SK-N-SH (cell line): ENCODE measurements around the gene JADE2. TPM values are rescaled to one million over a fixed set of nuclear protein-coding genes. Genes with fewer than 3 reads are reported as not detected.
A peak's percentile ranks its signal among the peaks of the same experiment; 100 is the strongest.
"Not testable (repeated sequence)": the region's sequence is repeated elsewhere in the genome, so short reads cannot be mapped to it uniquely, and the experiment has no call there.

Source experiments
- CTCF ChIA-PET: fragments of 300-600, 350-600 bp; formaldehyde crosslinking; extraction: SDS; loops from one replicate; lab custom pipeline; 2021; lab: Yijun Ruan, JAX
- POLR2A ChIA-PET: fragments of 350-600 bp; sonication (Branson Sonifier 250); formaldehyde crosslinking; extraction: SDS; loops from one replicate; lab custom pipeline; 2020; ENCODE audit warnings: antibody characterized with exemption, inconsistent platforms; lab: Yijun Ruan, JAX
- DNase-seq: peaks from one replicate; pipeline ENCODE4 v3.0.0; 2012
- H2AFZ ChIP-seq: fragments of 200-600 bp; sonication (generic); 2 replicates; pipeline ENCODE4 v1.8.1; 2016; ENCODE audit warnings: antibody characterized with exemption, mild to moderate bottlenecking, low read depth
- H3F3A ChIP-seq: fragments of 200-600 bp; sonication (generic); replicated peaks from 2 replicates; pipeline ENCODE3; 2016; ENCODE audit warnings: antibody characterized with exemption, mild to moderate bottlenecking; ENCODE audit not compliant: insufficient read depth
- H3K27ac ChIP-seq, 2 experiments: fragments of 200-500 bp in 1 of 2; fragments of 200-600 bp in 1 of 2; sonication (Bioruptor generic) in 1 of 2; sonication (generic), shearing (Covaris generic) in 1 of 2; 2 replicates each; pipeline versions ENCODE4 v1.5.1 to v1.6.1; 2014 to 2016; ENCODE audit warnings: low read depth in 2 of 2, inconsistent platforms in 1 of 2, low read length in 1 of 2, mild to moderate bottlenecking in 1 of 2, mixed read lengths in 1 of 2
- H3K27me3 ChIP-seq: fragments of 200-600 bp; sonication (generic), shearing (Covaris generic); 2 replicates; pipeline ENCODE4 v1.6.1; 2016; ENCODE audit warnings: mixed run types; ENCODE audit not compliant: insufficient read depth
- H3K36me3 ChIP-seq, 2 experiments: fragments of 200-500 bp in 1 of 2; fragments of 200-600 bp in 1 of 2; sonication (Bioruptor generic) in 1 of 2; sonication (generic) in 1 of 2; replicated peaks in 1 of 2; 2 replicates each; pipeline versions ENCODE3 to v1.5.1; 2014 to 2016; ENCODE audit warnings: low read length in 1 of 2, mild to moderate bottlenecking in 1 of 2; ENCODE audit not compliant: insufficient read depth in 2 of 2, control insufficient read depth in 1 of 2
- H3K4me1 ChIP-seq, 2 experiments: fragments of 200-500 bp in 1 of 2; fragments of 200-600 bp in 1 of 2; sonication (Bioruptor generic) in 1 of 2; sonication (generic), shearing (Covaris generic) in 1 of 2; 2 replicates each; pipeline versions ENCODE4 v1.5.1 to v1.6.1; 2014 to 2016; ENCODE audit warnings: low read depth in 1 of 2, low read length in 1 of 2, mixed run types in 1 of 2; ENCODE audit not compliant: insufficient read depth in 2 of 2, control insufficient read depth in 1 of 2
- H3K4me2 ChIP-seq: fragments of 200-600 bp; sonication (generic), shearing (Covaris generic); 2 replicates; pipeline ENCODE4 v1.6.1; 2017; ENCODE audit warnings: mixed run types
- H3K4me3 ChIP-seq, 2 experiments: fragments of 200-500 bp in 1 of 2; fragments of 200-600 bp in 1 of 2; sonication (Bioruptor generic) in 1 of 2; sonication (generic), shearing (Covaris generic) in 1 of 2; 2 replicates each; pipeline versions ENCODE4 v1.5.1 to v1.8.1; 2014 to 2016; ENCODE audit warnings: low read depth in 2 of 2, inconsistent platforms in 1 of 2, low read length in 1 of 2, mild to moderate bottlenecking in 1 of 2, mixed read lengths in 1 of 2, moderate library complexity in 1 of 2
- H3K79me2 ChIP-seq: fragments of 200-600 bp; sonication (generic); 2 replicates; pipeline ENCODE4 v1.8.1; 2017; ENCODE audit warnings: mild to moderate bottlenecking; ENCODE audit not compliant: insufficient read depth
- H3K9ac ChIP-seq: fragments of 200-600 bp; sonication (generic); 2 replicates; pipeline ENCODE4 v1.6.1; 2017; ENCODE audit warnings: mixed run types
- H3K9me2 ChIP-seq: fragments of 200-600 bp; sonication (generic); 2 replicates; pipeline ENCODE4 v1.6.1; 2017; ENCODE audit warnings: mixed run types
- H3K9me3 ChIP-seq: fragments of 200-600 bp; sonication (generic); 2 replicates; pipeline ENCODE4 v1.6.1; 2017; ENCODE audit warnings: mixed run types, mild to moderate bottlenecking, moderate library complexity
- H4K20me1 ChIP-seq: fragments of 200-600 bp; sonication (generic); 2 replicates; pipeline ENCODE4 v1.6.1; 2017; ENCODE audit warnings: mild to moderate bottlenecking, mixed run types; ENCODE audit not compliant: insufficient read depth
- CHD2 ChIP-seq: fragments of 150-350 bp; IDR thresholded peaks from 2 replicates; pipeline ENCODE4 v1.6.1; 2018; ENCODE audit warnings: low read length; ENCODE audit not compliant: partially characterized antibody
- ELF1 ChIP-seq: IDR thresholded peaks from 2 replicates; pipeline ENCODE4 v1.4.0; 2012
- FOXM1 ChIP-seq: IDR thresholded peaks from 2 replicates; pipeline ENCODE4 v1.4.0; 2012; ENCODE audit warnings: low read depth, mild to moderate bottlenecking
- GABPA ChIP-seq: IDR thresholded peaks from 2 replicates; pipeline ENCODE4 v1.4.0; 2012; ENCODE audit warnings: low read depth, mild to moderate bottlenecking
- JUND ChIP-seq: IDR thresholded peaks from 2 replicates; pipeline ENCODE4 v1.4.0; 2012
- MAX ChIP-seq: IDR thresholded peaks from 2 replicates; pipeline ENCODE4 v1.4.0; 2012; ENCODE audit warnings: low read depth
- MEF2A ChIP-seq: IDR thresholded peaks from 2 replicates; pipeline ENCODE4 v1.4.0; 2012; ENCODE audit warnings: low read depth, borderline replicate concordance
- MXI1 ChIP-seq: IDR thresholded peaks from 2 replicates; pipeline ENCODE4 v1.6.1; 2012; ENCODE audit warnings: mild to moderate bottlenecking, low read depth, low read length, improper control_type of control experiment
- NFIC ChIP-seq: IDR thresholded peaks from 2 replicates; pipeline ENCODE4 v1.4.0; 2012; ENCODE audit warnings: borderline replicate concordance
- POLR2AphosphoS5 ChIP-seq: IDR thresholded peaks from 2 replicates; pipeline ENCODE4 v1.6.1; 2012; ENCODE audit warnings: low read depth, low read length
- RXRA ChIP-seq: IDR thresholded peaks from 2 replicates; pipeline ENCODE4 v1.4.0; 2012; ENCODE audit warnings: low read depth, mild to moderate bottlenecking, borderline replicate concordance
- SMC3 ChIP-seq: IDR thresholded peaks from 2 replicates; pipeline ENCODE4 v1.6.1; 2012; ENCODE audit warnings: low read depth, low read length, improper control_type of control experiment
- TCF12 ChIP-seq: IDR thresholded peaks from 2 replicates; pipeline ENCODE4 v1.4.0; 2012
- USF2 ChIP-seq: fragments of 150-350 bp; IDR thresholded peaks from 2 replicates; pipeline ENCODE4 v1.6.1; 2017; ENCODE audit warnings: antibody characterized with exemption, low read length, low read depth, borderline replicate concordance
- YY1 ChIP-seq: IDR thresholded peaks from 2 replicates; pipeline ENCODE4 v1.4.0; 2012; ENCODE audit warnings: low read depth, mild to moderate bottlenecking
- ZBTB33 ChIP-seq: IDR thresholded peaks from 2 replicates; pipeline ENCODE4 v1.4.0; 2012; ENCODE audit warnings: low read depth, borderline replicate concordance
- WGBS: methylation state at CpG from one replicate; pipeline ENCODE4 v1.1.6; 2017; ENCODE audit warnings: low lambda C conversion rate; 5-methylcytosine and 5-hydroxymethylcytosine counted together
- polyA plus RNA-seq, 3 experiments: library from polyadenylated mRNA; depleted of rRNA; stranded (reverse); fragments of >200 nt; gene quantifications; 2 replicates each; pipeline ENCODE4 v1.2.3, GENCODE V29; 2012

Gene JADE2
- polyA plus RNA-seq, 1 of the 3 experiments (the other 2 are of a cell fraction): 25.7 TPM

GRCh38 chr5:134595458-134595838 is 70.0 kb downstream of the JADE2 start:
- WGBS: 76% methylated on average over 3 of the region's 3 CpGs
- TF ChIP-seq ELF1 (no peak), USF2 (no peak), TCF12 (no peak), POLR2AphosphoS5 (no peak), RXRA (no peak), MXI1 (no peak)
- CTCF ChIA-PET: interaction anchor here (5.6 kb wide), 1 partner anchor 8 kb away, joined by 36 read pairs; no protein-coding TSS in a partner anchor

GRCh38 chr5:134599820-134600219 is 74.3 kb downstream of the JADE2 start:
- H3K27me3 ChIP-seq, H3K79me2 ChIP-seq, H3K4me1 ChIP-seq, H2AFZ ChIP-seq, H3K4me2 ChIP-seq, H3K9ac ChIP-seq, POLR2A ChIA-PET, H3K9me2 ChIP-seq, H3K9me3 ChIP-seq, H4K20me1 ChIP-seq, DNase-seq, H3K4me3 ChIP-seq, H3K27ac ChIP-seq: not testable (repeated sequence)
- peaks cover 34% of the 10 kb centered on the region for H3F3A ChIP-seq
- CTCF ChIA-PET: interaction anchor here (5.6 kb wide), 1 partner anchor 12 kb away, joined by 36 read pairs; no protein-coding TSS in a partner anchor
- whole genome bisulfite sequencing: 94% methylated on average over 3 of the region's 3 CpGs
- H3K36me3 ChIP-seq: peaks cover 9 to 12% of the 10 kb centered on the region in 2 experiments

More at GRCh38 chr5:134595458-134595838, 70.0 kb downstream of the JADE2 start:
- Histone ChIP-seq H3K4me1 (no peaks in the 10 kb centered on the region), H3F3A (peaks cover 1% of the 10 kb centered on the region), H3K79me2 (no peaks in the 10 kb centered on the region), H3K9me2 (no peaks in the 10 kb centered on the region), H3K27me3 (no peaks in the 10 kb centered on the region), H3K4me2 (no peak overlapping the region), H3K9me3 (no peaks in the 10 kb centered on the region), H4K20me1 (no peaks in the 10 kb centered on the region), H3K9ac (no peak overlapping the region), H3K36me3 (no peaks in the 10 kb centered on the region), H3K4me3 (no peak overlapping the region), H2AFZ (no peak overlapping the region), H3K27ac (no peak overlapping the region)
- DNase-seq: no peak
- POLR2A ChIA-PET: no interaction called here

- no peaks in the 10 kb centered on the region for H4K20me1 ChIP-seq
- H3K4me3 ChIP-seq: no peak overlapping the region
- ChIA-PET POLR2A (no interaction called here), CTCF (interaction anchor here (5.6 kb wide), 1 partner anchor 13 kb away, joined by 36 read pairs; no protein-coding TSS in a partner anchor)
- peak overlapping the region in 1 of 2 experiments; percentile 36; a peak in 1 of 4 replicates for H3K27ac ChIP-seq
- DNase-seq: no peak
- TF ChIP-seq SMC3: no peak
- TF ChIP-seq MAX: no peak
- no peak for TF ChIP-seq FOXM1
- TF ChIP-seq ZBTB33: no peak
- TF ChIP-seq YY1: no peak
- TF ChIP-seq RXRA: no peak
- TF ChIP-seq GABPA: no peak
- TF ChIP-seq NFIC: no peak
- no peak for TF ChIP-seq JUND
- TF ChIP-seq CHD2: no peak
- no peak for TF ChIP-seq MEF2A
- no peak for TF ChIP-seq TCF12
- no peak for TF ChIP-seq MXI1
- no peak overlapping the region for H2AFZ ChIP-seq
- H3K9me3 ChIP-seq: no peaks in the 10 kb centered on the region
- no peak overlapping the region for H3K4me2 ChIP-seq
- H3K9ac ChIP-seq: no peak overlapping the region
- no peaks in the 10 kb centered on the region for H3K9me2 ChIP-seq
- peaks cover 37% of the 10 kb centered on the region for H3F3A ChIP-seq
- WGBS: 62% methylated on average over 3 of the region's 3 CpGs
- peaks cover 14 to 19% of the 10 kb centered on the region in 2 experiments for H3K36me3 ChIP-seq
- no peaks in the 10 kb centered on the region for H3K4me1 ChIP-seq
- H3K27me3 ChIP-seq: no peaks in the 10 kb centered on the region
- no peaks in the 10 kb centered on the region for H3K79me2 ChIP-seq
Measured at GRCh38 chr5:134600600-134600999, 75.1 kb downstream of the JADE2 start.
